GM12872 (cell line): ENCODE data around the gene NAP1L4.

ENCODE experiments used
- CTCF ChIP-seq: IDR thresholded peaks from 3 replicates; pipeline ENCODE4 v1.5.1; 2011; ENCODE audit warnings: low read depth, mild to moderate bottlenecking, low read length, moderate library complexity; ENCODE audit not compliant: insufficient read depth

NAP1L4 gene

GRCh38 chr11:2989551-2989950, 2.6 kb downstream of the NAP1L4 start:
- no peak for TF ChIP-seq CTCF

- no peak for TF ChIP-seq CTCF
These were observed 3.1 kb downstream of the NAP1L4 start for GRCh38 chr11:2989006-2989405.

- TF ChIP-seq CTCF, result no peak
These were observed 4.0 kb downstream of the NAP1L4 start for GRCh38 chr11:2987881-2988861.

- TF ChIP-seq CTCF, result no peak
These were observed 8.2 kb downstream of the NAP1L4 start for GRCh38 chr11:2983908-2984307.

- TF ChIP-seq CTCF, result no peak
These were observed 9.9 kb downstream of the NAP1L4 start for GRCh38 chr11:2982214-2982613.

- TF ChIP-seq CTCF, result no peak
These were observed 11.0 kb downstream of the NAP1L4 start for GRCh38 chr11:2981130-2981529.

GRCh38 chr11:2980168-2980840, 11.8 kb downstream of the NAP1L4 start:
- no peak for TF ChIP-seq CTCF
